Measurements from ENCODE around the gene TEX30.

TEX30 gene

DNA sequence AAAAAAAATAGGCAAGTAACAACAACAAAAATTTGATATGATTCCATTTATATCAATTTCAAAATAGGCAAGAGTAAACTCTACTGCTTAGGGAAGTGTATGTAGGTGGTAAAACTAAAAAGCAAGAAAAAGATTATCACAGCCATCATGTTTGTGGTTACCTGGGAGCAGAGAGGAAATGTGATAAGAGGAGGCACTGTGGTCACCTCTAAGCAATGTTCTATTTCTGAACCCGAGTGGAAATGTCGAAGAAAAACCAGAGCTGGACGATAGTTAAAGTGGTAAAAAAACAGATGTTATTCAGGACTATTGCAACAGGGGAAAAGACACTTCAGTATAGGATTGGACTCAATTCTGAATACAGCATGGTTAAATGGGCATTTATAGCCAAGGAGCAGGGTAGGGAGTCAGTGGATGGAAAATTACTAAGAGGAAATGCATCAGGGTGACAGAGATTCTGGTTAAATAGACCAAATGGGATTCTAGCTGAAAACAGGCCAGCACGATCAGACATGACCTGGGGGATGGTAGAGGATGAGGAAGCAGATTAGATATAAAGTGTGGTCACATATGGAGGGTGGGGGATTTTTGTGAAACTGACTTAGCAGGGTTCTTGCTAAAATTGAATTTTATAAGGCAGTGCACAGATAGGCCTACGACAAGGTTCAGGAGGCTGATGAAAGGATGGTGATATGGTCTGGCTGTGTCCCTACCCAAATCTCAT, 6.0 kb upstream of the TEX30 start:
- peak; percentile 12 for DNase-seq (ENCODE audit: low read depth)

DNA sequence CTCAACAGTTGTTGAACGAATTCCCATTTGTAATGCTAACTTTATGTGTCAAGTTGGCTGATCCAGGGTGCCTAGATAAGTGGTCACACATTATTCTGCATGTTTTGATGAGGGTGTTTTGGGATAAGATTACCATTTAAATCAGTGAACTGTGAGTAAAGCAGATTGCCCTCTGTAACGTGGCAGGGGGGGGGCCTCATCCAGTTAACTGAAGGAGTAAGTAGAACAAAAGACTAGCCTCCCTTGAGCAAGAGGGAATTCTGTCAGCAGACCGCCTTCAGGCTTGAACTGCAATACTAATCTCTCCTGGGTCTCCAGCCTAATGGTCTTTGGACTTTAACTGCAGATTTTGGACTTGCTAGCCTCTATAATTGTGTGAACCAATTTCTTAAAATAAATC, 4.2 kb upstream of the TEX30 start:
- DNase-seq (ENCODE audit: low read depth) = no peak

DNA sequence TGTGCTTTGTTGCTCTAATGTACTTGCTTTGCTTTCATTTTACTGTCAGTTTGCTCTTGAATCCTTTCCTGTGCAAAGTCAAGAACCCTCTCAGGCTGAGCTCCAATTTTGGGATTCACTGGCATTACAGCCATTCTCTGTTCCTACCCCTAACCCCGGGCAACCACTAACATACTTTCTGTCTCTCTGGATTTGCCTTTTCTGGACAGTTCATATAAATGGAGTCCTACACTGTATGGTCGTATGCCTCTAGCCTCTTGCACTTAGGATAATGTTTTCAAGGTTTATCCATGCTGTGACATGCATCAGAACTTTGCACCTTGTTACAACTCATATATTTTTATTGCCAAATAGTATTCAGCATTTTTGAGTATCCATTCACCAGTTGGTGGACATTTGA, 2.7 kb upstream of the TEX30 start:
- DNase-seq (ENCODE audit: low read depth) = no peak

DNA sequence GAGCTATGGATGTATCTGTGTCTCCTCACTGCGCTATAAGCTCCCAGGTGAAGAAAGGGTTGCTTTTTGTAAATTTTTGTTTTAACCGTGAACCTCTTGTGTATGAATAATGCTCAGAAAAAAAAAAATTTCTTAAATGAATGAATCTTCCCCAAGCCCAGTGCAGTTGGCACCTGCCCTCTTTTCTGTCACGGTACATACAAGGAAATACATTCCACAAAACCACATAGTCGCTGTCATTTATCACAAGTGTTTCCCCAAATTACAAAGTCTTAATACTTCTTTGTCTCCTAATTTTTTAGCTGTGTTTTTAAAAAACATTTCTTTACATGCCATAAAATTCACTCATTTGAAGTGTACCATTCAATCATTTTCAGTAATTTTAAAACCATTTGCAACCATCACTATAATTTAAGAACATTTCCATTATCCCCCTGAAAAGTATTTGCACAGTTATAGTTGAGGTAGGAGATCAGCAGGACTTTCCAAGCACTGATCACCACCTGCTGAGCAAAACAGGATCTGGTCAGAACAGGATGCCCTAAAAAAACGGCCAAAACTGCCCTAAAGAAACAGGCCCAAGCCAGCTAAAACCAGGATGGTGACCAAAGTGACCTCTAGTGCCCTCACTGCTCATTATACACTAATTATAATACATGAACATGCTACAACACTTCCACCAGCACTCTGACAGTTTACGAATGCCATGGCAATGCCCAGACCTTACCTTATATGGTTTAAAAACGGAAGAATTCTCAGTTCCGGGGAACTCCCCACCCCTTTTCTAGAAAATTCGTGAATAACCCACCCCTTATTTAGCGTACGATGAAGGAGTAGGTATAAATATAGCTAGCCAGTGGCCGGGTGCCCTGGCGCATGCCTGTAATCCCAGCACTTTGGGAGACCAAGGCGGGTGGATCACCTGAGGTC, 1.3 kb upstream of the TEX30 start:
- DNase-seq (ENCODE audit: low read depth) = no peak

DNA sequence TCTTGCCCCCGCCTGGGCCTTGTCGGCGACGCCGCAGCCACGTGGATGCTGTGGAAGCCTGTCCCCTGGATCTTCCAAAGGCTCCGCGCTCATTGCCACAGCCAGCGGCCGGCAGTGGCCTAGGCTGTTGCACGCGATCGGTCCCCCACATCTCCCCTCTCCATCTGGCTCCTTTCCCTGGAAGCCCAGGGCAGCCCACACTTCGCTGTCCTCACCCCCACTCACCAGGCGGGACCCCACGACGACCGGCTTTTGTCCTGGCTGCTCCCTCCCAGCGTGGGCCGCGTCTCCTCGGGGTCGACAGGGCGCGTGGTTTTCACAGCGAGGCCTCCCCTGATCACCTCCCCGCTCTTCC, 605 bp upstream of the TEX30 start:
- DNase-seq (ENCODE audit: low read depth) = peak; percentile 15

DNA sequence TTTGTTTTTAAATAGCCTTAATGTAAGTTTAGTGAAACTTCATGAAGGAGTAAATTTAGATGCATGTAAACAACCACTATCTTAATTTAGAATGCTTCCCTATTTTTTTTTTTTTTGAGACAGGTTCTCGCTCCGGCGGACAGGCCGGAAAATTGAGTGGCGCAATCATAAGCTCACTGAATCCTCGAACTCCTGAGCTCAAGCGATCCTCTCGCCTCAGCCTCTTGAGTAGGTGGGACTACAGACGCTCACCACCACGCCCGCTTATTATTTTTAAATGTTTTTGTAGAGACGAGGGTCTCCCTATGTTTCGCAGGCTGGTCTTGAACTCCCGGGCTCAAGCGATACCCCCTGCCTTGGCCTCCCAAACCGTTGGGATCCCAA, 1.6 kb downstream of the TEX30 start:
- DNase-seq (ENCODE audit: low read depth) = no peak

DNA sequence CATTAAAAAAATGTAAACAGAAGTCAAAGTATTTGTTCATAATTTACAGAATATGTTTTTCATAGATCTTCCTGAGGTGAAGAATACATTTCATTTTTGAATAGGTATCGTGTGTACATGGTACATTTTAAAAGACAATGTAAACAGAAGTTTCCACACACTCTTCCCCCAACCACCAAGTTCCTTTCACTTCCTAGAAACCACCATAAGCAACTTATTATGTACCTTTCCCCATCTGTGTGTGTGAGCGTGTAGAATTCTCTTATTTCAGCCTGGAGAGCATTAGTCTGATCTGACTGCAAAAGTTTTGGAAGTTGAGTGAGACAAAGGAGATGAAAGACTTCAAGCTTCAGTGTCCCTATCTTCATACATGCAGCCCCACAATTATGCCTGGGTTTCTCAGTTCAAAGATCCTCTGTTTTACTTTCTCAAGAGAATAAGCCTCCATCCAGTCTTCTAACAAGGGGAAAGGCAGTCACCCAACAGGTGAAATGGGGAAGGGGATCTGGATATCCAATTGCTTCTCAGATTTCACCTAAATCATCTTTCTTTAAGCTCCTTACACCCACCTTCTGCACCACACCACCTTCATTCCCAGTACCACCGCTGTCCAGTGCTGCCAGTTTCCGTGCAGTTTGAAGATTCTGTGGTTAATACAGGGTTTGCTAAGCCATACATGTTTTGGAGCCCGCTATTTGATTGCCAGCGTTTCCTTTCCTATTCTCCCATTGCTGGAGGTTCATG, 2.1 kb downstream of the TEX30 start:
- no peak for DNase-seq (ENCODE audit: low read depth)

DNA sequence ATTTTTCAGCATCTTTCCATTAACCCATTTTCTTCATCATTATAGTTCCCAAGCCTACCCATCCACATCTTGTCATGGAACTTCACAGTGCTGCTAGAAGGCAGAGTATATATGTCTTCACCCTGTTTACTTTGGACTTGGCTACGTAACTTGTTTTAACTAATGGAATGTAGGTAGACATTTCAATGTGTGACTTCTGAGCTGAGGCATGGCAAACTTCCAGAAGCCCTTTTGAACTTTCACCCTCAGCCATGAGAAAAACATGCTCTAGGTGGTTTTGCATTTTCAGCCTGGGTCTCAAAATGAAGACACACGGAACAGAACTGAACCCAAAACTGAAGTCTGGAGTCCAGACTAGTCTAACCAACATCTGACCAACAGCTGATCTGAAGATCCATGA, 3.2 kb downstream of the TEX30 start:
- no peak for DNase-seq (ENCODE audit: low read depth)

DNA sequence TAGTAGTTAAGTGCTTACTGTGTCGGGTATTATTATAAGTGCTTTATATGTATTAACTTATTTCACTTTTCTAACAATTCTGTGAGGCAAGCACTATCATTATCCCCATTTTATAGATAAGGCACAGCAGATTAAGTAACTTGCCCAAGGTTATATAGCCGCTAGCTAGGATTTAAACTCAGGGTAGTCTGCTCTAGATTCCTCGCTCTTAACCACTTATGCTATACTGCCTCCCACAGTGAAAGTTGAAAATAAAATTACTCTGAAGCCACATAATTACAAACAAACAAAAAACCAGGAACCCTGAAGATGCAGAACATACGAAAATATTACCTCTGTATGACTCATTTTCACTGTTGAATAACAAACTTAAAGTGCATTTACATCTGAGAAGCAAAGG, 3.9 kb downstream of the TEX30 start:
- no peak for DNase-seq (ENCODE audit: low read depth)

DNA sequence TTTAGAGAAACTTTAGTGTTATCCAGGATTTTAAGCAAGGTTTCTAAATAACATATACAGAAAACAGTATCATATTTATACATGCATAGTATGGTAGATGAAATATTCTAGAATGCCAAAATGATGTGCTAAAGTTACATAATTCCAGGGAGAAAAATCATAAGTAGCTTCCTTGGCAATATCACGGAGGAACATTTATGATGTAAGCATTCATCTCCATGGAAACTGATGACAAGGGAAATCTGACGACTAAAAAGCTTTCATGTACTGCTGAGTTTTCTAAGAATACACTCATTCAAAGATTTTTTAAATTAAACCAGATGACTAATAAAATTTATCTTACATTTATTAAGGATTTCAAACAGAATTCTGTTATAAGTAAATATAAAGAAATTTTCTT, 4.7 kb downstream of the TEX30 start:
- DNase-seq (ENCODE audit: low read depth) = no peak

DNA sequence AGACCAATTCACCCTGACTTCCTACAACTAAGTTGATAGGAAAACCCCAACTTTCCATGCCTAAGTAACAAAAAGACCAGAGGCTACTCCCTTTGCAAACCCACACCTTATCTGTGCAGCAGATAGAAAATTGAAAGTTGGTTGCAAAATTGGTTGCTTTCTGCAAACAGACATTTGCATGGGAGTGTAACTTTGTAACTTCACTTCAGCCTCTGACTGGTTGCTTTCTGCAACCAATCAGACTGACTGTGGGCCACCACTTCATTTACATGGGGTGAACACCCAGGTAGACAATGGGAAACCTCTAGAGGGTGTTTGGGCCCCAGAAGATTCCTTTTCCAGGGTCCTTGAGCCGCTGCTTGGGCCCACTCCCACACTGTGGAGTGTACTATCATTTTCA, 9.8 kb downstream of the TEX30 start:
- no peak for DNase-seq (ENCODE audit: low read depth)

DNA sequence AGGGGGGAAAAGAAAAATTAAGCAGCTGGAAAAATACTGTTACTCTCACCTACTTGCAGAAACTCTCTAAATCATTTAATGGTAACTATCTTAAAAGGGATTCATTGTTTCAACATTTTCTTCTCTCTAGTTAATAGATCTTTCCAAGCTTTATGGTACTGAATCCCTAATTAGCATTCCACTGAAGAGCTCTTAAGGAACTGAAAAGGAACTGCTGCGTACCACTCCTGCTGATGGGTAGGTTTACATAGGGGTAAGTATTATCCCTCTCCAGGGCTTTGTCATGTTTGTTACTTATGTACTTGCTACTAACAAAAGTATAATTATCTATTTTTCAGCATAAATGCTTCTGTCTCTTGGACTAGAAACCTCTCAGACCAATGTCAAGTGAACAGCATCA, 12.5 kb downstream of the TEX30 start:
- no peak for DNase-seq (ENCODE audit: low read depth)

DNA sequence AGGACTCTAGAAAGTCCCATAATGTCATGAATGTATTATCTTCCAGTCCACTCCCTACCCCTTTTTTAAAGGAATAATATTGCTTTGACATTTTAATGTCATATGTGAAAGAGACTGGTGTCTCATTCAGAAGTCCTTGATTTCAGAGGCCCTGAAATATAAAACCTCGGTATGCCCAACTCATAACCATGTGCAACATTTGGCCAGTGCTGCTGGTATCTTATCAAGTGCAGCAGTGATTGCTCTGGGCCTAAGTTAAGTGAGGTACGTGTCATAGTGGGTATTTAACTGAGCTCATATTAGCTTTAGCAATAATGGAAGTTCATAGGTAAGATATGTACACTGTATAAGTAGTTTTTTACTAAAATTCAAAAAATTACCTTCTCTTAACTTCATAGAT, 14.7 kb downstream of the TEX30 start:
- no peak for DNase-seq (ENCODE audit: low read depth)

DNA sequence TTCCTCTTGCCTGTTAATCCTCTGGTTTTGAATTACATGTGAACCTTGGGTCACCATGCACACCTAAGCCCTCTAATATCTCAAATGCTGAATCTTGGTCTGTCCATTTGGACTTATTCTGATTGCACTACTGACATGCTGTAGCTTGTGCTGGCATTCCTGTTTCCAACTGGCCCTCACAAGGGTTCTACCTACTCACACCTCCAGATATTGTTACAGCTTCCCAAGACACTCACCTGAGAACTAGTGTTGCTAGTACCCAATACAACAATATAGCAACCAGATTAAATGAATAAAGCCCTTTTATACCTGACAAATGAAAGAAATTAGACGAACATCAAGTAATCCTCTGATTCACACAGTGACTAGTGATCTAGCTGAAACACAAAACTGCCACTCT, 16.6 kb downstream of the TEX30 start:
- no peak for DNase-seq (ENCODE audit: low read depth)

DNA sequence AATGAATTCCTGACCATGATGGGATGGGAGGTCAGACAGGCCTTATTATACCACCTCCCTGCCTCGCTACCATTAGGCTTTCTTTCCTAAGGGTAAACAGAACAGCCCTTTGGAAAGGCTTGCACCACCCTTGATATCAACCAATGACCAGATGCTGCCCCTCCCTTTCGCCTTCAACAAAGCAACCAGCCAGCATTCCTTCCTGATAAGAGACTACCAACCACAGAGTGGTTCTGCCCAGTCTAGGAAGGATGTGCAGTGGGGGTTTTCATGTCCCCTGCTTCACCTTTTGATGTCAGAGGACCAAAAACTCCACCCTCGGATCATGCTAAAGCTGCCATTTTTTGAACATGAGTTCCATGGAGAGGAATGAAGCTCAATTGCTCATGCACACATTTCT, 21.7 kb downstream of the TEX30 start:
- DNase-seq (ENCODE audit: low read depth) = no peak

DNA sequence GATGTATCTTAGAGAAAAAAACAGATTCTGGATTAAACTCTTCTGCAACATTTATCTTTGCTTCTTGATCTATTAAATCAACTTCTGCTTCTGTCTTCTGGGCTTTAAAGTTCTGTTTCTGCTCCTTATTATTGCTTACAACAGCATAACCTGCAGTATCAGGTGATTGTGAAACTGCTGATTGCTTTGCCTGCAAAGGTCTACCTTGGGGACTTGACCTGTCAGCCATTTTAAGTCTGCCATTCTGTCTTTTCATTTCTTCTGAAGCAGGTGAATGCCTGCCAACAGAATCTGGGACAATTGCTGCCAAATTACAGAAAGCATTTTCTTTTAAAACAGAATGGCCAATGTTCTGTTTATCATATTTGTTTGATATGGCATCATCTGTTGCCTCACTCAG, 31.1 kb downstream of the TEX30 start:
- no peak for DNase-seq (ENCODE audit: low read depth)

DNA sequence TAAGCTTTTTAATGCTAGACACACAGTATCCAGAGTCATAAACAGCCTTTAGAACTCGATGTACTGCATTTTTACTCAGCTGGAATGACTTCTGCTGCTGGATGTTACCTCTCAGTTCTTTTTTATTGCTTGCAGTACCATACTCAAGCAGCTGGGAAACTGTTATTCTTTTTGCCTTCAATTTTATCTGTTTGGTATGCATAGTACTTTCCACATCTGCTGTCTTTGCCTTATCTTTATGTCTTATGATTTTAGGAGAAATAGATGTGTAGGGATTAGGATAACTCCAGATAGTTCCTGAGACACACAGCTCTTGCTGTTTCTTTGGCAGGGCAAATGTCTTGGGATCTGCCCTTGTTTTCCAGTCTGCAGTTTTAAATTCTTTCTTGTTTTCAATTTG, 31.5 kb downstream of the TEX30 start:
- DNase-seq (ENCODE audit: low read depth) = no peak

DNA sequence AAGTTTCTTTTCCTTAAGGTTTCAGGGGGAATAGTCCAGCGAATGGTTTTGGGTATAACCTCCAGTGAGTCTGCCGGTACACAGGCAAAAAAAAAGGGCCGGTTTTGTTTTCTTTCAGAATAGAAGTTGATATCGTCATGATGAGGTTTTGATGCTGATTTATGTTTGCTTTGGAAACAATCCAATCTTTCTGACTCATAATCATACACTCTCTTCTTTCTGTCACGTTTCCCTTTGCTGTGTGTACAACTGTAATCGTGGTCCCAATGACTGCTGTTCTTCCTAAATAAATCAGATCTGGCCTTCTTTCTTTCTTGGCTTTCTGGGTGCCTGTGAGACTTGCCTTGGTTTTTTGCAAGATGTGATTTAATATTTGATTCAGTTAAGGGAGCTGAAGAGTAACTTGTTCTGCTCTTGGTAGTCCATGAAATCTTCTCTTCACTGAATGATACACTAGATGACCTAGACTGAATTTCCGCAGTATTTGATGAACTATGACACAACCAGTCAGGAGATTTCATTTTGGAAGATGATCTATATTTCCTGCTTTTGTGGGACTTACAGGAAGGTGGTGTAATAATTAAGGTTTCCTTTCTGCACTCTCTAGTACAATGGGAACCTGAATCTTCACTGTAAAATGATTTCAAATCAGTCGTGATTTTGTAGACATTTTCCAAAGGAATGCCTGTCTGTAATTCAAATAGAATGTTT, 43.9 kb downstream of the TEX30 start:
- no peak for DNase-seq (ENCODE audit: low read depth)

DNA sequence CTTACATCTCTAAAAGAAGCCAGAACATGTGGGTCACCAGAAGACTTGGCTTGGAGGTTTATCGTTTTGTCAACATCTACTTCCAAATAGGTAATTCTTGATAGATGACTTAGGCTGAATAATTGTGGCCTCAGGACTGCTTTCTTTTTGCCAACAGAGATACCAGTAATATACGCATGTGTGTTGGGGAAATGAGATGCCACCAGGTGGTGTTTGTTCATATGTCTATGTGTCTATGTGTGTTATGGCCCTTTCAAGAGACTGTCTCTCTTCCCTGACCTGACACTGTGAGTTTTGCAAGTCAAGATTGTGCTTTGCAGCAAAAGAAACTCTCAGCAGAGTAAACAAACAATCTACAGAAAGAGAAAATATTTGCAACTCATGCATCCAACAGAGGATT, 47.2 kb downstream of the TEX30 start:
- DNase-seq (ENCODE audit: low read depth) = no peak

DNA sequence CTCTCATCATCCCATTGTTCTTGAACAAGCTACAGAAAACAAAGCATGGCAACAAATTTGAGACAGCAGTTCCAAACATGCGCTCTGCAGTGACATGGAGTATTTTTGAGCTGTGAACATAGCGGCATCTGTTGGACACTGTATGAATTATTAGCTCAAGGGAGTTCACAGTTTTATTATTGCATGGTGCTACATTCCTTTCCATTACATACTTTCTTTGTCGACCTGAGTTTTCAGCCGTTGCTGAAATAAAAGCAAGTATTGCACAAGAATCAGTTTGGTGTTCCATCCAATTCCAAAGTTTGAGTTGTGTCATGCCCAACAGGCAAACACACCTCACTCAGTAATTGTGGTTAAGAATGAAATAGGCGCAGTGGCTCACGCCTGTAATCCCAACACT, 48.7 kb downstream of the TEX30 start:
- no peak for DNase-seq (ENCODE audit: low read depth)

DNA sequence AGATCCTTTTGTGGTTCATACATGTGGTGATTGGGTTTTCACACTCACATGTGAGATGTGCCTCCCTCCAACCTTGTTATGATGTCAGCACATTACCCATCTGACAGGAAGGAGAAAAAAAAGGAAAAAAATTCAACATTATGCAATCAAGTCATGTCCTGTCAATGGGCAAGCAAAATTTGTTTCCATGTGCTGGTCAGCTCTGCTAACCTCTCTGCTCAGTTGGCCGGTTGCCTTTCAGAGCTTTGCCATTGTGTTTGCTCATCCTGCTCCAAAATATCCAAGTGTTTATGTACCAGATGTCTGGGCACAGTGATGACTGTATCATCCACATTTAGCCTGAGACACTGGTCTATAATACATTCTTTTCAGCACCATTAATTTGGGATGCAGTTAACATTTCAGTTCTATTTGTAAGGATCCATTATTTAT, 51.8 kb downstream of the TEX30 start:
- DNase-seq (ENCODE audit: low read depth) = no peak

DNA sequence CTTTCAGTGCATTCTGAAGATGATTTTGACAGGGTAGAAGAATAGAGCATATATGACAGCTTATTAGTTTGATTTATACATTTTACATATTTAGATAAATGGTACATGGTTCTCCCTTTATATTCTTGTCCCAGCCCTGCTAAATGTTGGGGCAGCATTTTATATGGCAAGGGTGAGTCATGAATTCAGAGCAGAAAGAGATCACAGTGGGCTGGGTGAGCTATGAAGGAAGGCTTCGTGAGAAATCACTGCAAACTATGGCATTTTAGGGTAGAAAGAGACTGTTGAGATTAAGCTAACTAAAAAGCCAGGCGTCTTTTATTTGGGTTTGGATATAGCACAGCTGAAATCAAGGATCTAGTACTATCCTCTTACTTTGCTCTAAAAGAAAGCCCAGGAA, 54.8 kb downstream of the TEX30 start:
- DNase-seq (ENCODE audit: low read depth) = no peak
